Measurements from ENCODE around the gene ABCB8.

DNA sequence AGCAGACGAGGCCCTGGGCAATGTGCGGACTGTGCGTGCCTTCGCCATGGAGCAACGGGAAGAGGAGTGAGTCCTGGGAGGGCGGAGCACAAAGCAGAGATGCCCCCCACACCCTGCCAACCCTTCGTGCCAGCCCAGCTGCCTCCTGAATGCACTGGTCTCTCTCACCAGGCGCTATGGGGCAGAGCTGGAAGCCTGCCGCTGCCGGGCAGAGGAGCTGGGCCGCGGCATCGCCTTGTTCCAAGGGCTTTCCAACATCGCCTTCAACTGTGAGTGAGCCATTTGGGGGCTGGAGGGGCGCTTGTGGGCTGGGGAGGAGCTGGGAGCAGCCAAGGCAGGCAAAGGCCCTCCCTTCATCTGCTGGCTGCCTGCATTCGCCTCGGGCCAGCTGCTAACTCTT is 7.7 kb downstream of the ABCB8 start:
- TF ChIP-seq, protein P1, sequence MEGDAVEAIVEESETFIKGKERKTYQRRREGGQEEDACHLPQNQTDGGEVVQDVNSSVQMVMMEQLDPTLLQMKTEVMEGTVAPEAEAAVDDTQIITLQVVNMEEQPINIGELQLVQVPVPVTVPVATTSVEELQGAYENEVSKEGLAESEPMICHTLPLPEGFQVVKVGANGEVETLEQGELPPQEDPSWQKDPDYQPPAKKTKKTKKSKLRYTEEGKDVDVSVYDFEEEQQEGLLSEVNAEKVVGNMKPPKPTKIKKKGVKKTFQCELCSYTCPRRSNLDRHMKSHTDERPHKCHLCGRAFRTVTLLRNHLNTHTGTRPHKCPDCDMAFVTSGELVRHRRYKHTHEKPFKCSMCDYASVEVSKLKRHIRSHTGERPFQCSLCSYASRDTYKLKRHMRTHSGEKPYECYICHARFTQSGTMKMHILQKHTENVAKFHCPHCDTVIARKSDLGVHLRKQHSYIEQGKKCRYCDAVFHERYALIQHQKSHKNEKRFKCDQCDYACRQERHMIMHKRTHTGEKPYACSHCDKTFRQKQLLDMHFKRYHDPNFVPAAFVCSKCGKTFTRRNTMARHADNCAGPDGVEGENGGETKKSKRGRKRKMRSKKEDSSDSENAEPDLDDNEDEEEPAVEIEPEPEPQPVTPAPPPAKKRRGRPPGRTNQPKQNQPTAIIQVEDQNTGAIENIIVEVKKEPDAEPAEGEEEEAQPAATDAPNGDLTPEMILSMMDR (IDR thresholded peaks at IDR 0.05), result no peak
- no peak for TF ChIP-seq EP300 (IDR thresholded peaks at IDR 0.05)
